Activated T-helper 9 cell treated with anti-CD3 and anti-CD28 coated beads, Interleukin-2, amount 50 U/mL, for 16 hours (primary cell): ENCODE data around the gene CCDC28A.

Experiments
- DNase-seq: peaks from one replicate; pipeline ENCODE4 v3.0.0-alpha.2; 2020; ENCODE audit warnings: low read depth

Gene CCDC28A

GRCh38 chr6:138795809-138796603 lies 22.4 kb downstream of the CCDC28A start, which contains the start of gene ECT2L:
Gene ECT2L (plus strand): TSS chr6:138796087. CDS start chr6:138813275, 17,188 bp downstream.
- no peak for DNase-seq

DNA sequence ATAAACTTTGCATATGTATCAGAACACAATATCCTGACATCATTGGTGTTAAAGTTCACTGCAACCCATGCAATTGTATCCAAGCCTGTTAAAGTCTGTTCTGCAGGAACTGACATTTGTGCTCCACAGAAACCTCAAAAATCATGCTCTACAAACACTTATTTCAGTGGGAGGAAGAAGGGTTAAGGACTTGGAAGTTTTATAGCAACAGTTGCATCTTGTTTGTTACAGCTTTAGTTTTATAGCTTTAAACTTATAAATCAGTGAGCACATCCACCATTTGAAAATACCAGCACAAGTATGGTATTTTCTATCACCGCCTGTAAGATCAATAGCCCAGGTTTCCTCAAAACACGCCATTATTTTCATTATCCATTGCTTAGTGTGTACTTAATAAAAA lies 23.2 kb downstream of the CCDC28A start:
- no peak for DNase-seq

GRCh38 chr6:138797806-138798446 lies 24.4 kb downstream of the CCDC28A start:
- no peak for DNase-seq

DNA sequence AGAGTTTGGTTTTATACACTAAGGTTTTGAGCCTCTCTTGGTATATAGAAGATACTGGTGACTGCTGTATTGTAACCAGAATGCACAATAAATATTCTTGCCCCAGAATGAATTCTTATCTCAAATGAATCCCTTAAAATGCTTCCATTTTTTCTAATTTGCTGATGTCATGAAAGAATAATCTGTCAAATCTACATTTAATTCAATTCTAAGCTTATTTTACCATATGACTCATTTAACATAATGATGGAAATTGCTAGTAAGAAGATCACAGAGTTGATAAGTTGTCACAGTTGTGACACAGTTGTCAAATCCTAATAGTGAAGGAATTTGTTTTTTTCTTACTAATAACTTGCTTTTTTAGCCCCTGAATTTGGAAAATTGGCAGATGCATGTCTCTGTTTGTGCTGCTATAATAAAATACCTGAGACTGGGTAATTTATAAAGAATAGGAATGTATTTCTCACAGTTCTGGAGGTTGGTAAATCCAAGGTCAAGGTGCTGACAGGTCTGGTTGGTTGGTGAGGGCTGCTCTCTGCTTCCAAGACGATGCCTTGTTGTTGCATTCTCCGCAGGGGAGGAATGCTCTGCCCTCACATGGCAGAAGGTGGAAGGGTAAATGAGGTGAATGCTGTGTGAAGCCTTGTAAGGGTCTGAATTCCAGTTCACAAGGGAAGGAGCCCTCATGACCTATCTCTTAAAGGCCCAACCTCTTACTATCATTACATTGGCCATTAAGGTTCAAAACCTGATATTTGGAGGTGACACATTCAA lies 27.0 kb downstream of the CCDC28A start:
- DNase-seq = no peak

- DNase-seq = no peak
Observed at GRCh38 chr6:138803331-138803730, 29.8 kb downstream of the CCDC28A start.

DNA sequence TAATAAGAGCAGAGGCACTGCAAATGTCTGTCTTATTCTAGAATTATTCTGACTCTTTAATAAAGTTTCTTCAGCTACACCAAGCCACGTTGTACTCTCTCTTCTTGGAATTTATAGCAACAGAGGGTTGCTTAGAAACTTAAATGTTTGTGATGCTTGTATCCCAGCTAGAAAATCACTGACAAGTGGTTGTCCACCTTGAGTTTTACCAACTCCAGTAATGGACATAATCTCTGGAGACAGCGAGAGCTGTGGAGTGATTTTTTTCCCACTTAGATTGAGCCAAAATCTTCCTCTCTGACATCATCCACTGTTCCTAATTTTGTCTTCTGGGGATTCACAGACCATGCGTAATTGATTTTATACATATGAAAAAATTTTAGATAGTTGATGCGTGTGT lies 30.3 kb downstream of the CCDC28A start:
- DNase-seq = no peak

DNA sequence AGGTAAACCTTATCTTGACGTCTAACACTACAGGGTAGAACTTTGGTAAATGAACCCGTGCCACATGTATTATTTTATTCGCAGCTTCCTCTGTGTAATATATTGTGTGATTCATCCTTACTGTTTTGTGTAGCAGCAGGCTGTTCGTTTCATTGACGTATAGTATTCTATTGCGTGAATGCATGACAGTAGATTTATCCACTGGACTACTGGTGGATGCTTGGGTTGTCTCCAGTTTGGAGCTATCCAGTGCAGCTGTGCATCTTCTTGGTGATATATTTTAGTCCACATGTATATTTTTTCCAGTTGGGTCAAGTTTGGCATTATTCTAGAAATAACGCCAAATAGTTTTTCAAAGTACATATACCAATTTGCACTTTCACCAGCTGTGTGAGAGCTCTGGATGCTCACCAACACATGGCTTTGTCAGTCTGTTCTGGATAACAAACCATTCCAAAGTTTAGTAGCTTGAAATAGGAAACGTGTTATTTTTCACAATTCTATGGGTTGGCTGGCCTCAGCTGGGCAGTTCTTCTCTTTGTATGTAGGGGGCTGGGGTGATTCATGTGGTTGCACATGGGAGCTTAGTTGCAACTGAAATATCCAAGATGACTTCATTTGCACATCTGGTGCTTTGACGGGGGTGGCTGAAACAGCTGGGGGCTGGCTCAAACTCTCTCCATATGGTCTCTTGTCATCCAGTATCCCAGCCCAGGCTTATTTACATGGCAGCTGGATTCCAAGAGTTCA lies 31.6 kb downstream of the CCDC28A start:
- no peak for DNase-seq

GRCh38 chr6:138806889-138807288 lies 33.3 kb downstream of the CCDC28A start:
- no peak for DNase-seq

- DNase-seq = no peak
Observed at GRCh38 chr6:138809677-138810076, 36.1 kb downstream of the CCDC28A start.

DNA sequence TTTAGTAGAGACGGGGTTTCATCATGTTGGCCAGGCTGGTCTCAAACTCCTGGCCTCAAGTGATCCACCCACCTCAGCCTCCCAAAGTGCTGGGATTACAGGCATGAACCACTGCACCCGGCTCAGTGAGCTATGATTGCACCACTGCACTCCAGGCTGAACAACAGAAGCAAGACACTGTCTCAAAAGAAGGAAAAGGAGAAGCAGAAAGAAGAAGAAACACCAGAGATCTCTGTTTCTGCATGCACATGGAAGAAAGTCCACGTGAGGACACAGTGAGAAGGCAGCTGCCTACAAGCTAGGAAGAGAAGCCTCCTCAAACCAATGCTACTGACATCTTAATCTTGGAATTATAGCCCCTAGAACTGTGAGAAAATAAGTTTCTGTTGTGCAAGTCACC lies 38.3 kb downstream of the CCDC28A start:
- no peak for DNase-seq

GRCh38 chr6:138814179-138814834 lies 40.7 kb downstream of the CCDC28A start:
- DNase-seq = no peak

GRCh38 chr6:138815221-138815620 lies 41.7 kb downstream of the CCDC28A start:
- DNase-seq = no peak

DNA sequence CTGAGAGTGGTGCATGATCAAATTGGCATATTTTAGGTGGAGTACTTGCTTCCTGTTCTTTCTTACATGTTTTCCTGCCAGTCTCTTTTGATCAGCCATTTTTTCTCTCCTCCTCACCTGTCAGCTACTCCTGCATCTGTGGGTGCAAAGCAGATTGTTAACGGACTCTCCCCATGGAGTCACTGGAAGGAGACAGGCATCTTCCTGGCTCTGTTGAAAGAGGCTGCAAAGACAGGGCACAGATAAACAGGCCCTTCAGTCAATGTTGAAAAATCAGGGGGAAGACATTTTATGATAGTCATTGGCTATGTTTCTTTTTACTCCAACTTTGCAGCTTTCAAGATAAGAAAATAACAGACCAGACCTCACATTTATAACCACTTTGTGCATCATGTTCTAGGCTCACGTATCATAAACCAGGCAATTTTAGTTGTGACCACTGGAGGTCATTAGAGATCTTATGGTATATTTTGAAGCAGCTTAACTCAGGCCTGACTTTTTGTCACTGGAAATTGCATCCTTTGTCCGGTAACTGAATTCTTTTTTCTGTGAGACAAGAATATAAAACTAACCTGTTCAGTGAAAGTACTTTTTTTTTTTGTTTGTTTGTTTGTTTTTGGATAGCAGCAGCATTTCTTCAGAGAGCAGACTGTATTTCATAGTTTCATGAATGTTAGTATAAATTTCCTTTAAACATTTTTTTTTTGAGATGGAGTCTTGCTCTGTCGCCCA lies 42.4 kb downstream of the CCDC28A start:
- DNase-seq = no peak

- no peak for DNase-seq
Observed at GRCh38 chr6:138817799-138818198, 44.2 kb downstream of the CCDC28A start.

DNA sequence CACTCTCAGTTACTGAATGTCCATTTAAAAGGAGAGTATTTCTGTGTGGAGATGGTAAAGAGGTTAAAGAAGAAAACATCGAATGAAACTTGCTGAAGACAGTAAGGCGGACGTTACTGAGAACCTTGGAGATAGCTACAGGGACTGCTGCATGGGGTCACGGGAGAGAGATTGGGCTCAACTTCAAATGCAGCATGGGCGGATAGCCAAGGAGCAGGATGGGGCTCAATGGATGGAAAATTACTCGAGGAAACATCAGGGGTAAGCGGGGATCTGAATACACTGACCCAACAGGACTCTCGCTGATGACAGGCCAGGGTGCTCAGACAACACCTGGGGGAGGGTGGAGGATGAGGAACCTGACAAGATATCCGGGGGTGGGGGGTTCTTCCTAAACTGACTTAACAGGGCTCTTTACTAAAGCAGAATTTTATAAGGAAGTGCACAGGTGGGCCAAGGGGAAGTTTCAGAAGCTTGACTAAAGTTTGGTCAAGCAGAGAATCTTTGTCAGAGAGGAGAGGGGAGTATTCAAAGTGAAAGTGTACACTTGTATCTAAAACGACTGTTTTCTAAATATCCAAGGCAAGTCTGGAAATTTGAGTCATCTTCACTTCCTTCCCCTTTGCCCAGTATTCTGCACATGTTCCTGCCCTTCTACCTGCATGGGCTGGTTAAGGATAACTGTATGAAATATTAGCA lies 45.1 kb downstream of the CCDC28A start:
- no peak for DNase-seq

- DNase-seq = no peak
Observed at GRCh38 chr6:138821519-138821918, 48.0 kb downstream of the CCDC28A start.

GRCh38 chr6:138824482-138825144 lies 51.0 kb downstream of the CCDC28A start:
- no peak for DNase-seq

DNA sequence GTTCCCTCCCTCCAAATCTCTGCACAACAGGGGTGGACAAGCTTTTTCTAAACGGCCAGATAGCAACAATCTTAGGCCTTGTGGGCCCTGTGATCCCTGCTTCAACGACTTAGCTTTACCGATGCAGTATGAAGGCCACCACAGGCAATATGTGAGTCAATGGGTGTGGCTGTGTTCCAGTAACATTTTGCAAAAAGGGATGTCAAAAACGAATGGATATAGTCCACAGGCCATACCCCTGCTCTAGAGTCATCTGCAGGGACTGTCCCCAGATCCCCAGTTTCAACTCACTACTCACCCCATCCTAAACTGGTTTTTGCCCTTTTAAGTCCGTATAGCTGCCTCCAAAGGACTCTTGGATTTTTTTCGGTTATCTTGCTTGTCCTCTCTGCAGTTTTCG lies 56.7 kb downstream of the CCDC28A start:
- DNase-seq = no peak

DNA sequence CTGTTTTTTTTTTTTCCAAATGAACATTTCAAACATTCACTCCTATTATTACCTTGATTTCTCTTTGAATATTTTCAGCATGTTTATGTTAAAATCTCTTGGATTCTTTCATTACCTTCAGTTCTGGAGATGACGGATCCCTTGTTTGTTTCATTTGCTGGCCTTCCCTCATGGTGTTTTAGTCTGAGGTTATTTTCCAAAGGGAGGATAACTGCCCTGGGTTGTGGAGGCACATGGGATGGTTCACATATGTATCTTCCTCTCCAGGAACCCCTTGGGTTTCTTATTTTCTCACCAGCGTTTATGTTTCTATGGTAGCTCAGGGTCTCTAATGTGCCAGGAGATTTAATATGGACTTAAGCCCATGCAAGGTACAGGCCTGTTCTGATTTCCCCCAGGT lies 58.6 kb downstream of the CCDC28A start:
- no peak for DNase-seq
